ENCODE data around the gene ZBTB44. TPM values are rescaled to one million over a fixed set of nuclear protein-coding genes. Genes with fewer than 3 reads are reported as not detected.

Gene ZBTB44
- total RNA-seq, 1 experiment from 2014 or later: 27.5 TPM

DNA sequence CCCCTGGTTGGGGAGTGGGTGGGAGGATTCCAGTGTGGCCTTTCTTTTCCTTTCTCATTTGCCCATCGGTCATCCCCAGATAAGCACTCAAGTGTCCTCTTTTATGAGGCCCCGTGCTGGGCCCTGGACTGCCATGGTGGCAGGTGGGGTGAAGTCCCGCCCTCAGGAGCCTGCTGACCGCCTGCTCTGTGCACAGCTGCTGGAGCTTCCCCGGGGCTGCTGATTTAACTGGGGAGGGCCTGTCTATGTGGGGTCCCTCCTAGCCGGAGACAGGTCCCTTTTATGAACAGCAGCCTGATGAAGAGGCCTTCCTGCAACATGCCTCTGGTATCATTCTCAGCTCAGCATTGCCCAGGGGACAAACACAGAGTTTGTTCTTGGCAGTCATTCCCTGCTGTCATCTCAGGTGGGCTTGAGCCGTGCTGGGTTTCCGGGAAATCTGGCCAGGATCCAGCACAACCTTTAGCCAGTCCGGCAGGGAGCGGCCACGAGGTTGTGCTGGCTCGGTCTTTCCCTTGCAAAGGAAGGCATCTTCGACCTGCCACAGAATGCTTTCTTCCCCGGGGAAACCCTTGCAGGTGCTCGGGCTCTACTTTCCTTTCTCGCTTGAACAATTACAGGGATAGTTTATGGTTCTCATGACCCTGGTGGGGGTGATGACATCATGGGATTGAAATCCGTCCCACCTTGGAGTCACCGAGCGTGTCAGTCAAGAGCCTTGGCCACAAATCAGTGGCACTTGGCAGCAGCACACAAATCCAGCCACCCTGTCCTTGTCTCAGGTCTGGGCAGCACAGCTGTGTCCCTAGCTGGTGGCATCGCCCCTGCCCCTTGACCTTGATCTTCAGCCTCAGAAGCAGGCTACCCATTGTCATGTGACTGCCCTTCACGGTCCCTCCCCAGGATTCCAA is 135.1 kb downstream of the ZBTB44 start:
- ChIA-PET CTCF (no interaction called here), POLR2A (ENCODE audit: unreplicated experiment) (no interaction called here)
- H4K20me1 ChIP-seq (ENCODE audit: low read length): peaks cover 34% of the 10 kb centered on the region
- TF ChIP-seq EZH2 (IDR thresholded peaks at IDR 0.05; ENCODE audit: low read length, unreplicated experiment) (no peak), EZH2phosphoT487 (IDR thresholded peaks at IDR 0.05; ENCODE audit: borderline replicate concordance, low read length) (no peak)
- TF ChIP-seq, protein P1, sequence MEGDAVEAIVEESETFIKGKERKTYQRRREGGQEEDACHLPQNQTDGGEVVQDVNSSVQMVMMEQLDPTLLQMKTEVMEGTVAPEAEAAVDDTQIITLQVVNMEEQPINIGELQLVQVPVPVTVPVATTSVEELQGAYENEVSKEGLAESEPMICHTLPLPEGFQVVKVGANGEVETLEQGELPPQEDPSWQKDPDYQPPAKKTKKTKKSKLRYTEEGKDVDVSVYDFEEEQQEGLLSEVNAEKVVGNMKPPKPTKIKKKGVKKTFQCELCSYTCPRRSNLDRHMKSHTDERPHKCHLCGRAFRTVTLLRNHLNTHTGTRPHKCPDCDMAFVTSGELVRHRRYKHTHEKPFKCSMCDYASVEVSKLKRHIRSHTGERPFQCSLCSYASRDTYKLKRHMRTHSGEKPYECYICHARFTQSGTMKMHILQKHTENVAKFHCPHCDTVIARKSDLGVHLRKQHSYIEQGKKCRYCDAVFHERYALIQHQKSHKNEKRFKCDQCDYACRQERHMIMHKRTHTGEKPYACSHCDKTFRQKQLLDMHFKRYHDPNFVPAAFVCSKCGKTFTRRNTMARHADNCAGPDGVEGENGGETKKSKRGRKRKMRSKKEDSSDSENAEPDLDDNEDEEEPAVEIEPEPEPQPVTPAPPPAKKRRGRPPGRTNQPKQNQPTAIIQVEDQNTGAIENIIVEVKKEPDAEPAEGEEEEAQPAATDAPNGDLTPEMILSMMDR (conservative IDR thresholded peaks at IDR 0.05; ENCODE audit: low read depth, low read length): no peak
- no peak overlapping the region for H3K27ac ChIP-seq (ENCODE audit: low read length)
- DNase-seq (no peak), ATAC-seq (no peak)
- H3K4me2 ChIP-seq (ENCODE audit: low read length): no peak overlapping the region
- H3K9me3 ChIP-seq (ENCODE audit: low read length): no peaks in the 10 kb centered on the region
- no peaks in the 10 kb centered on the region for H3K9me2 ChIP-seq (replicated peaks; ENCODE audit: low read length)
- H3K36me3 ChIP-seq (ENCODE audit: low read depth, low read length): peaks cover 11% of the 10 kb centered on the region
- H2AFZ ChIP-seq (ENCODE audit: low read length): no peak overlapping the region
- H3K4me1 ChIP-seq (ENCODE audit: insufficient read depth, low read length): peaks cover 25% of the 10 kb centered on the region
- intact Hi-C loops (cut with micrococcal nuclease): no loop called here
- no peaks in the 10 kb centered on the region for H3K27me3 ChIP-seq (ENCODE audit: low read length)
- H3K9ac ChIP-seq (ENCODE audit: low read length): no peak overlapping the region
- H3F3A ChIP-seq (ENCODE audit: low read length, unreplicated experiment): no peaks in the 10 kb centered on the region
- H3K4me3 ChIP-seq (ENCODE audit: low read length): no peak overlapping the region
- H3K79me2 ChIP-seq (ENCODE audit: low read length): peaks cover 97% of the 10 kb centered on the region
- BruUV-seq (replicated peaks): no TSS peak

- Histone ChIP-seq H2AFZ (ENCODE audit: low read length) (no peak overlapping the region), H3K4me3 (ENCODE audit: low read length) (no peak overlapping the region), H3K36me3 (ENCODE audit: low read depth, low read length) (peaks cover 12% of the 10 kb centered on the region), H3K9ac (ENCODE audit: low read length) (no peak overlapping the region), H3K27ac (ENCODE audit: low read length) (no peak overlapping the region), H3K9me3 (ENCODE audit: low read length) (no peaks in the 10 kb centered on the region), H3K27me3 (ENCODE audit: low read length) (no peaks in the 10 kb centered on the region), H3K9me2 (replicated peaks; ENCODE audit: low read length) (no peaks in the 10 kb centered on the region), H3K4me1 (ENCODE audit: insufficient read depth, low read length) (peaks cover 25% of the 10 kb centered on the region), H4K20me1 (ENCODE audit: low read length) (peaks cover 34% of the 10 kb centered on the region), H3K79me2 (ENCODE audit: low read length) (peaks cover 97% of the 10 kb centered on the region), H3F3A (ENCODE audit: low read length, unreplicated experiment) (no peaks in the 10 kb centered on the region), H3K4me2 (ENCODE audit: low read length) (no peak overlapping the region)
- no TSS peak for BruUV-seq (replicated peaks)
- intact Hi-C loops (cut with micrococcal nuclease): no loop called here
- ChIA-PET CTCF (no interaction called here), POLR2A (ENCODE audit: unreplicated experiment) (no interaction called here)
- ATAC-seq (no peak), DNase-seq (no peak)
- TF ChIP-seq, protein P1 (conservative IDR thresholded peaks at IDR 0.05; ENCODE audit: low read depth, low read length): no peak
- TF ChIP-seq EZH2 (IDR thresholded peaks at IDR 0.05; ENCODE audit: low read length, unreplicated experiment) (no peak), EZH2phosphoT487 (IDR thresholded peaks at IDR 0.05; ENCODE audit: borderline replicate concordance, low read length) (no peak)
Observed at GRCh38 chr11:130178441-130179339, 136.0 kb downstream of the ZBTB44 start.

Measured in PC-3 (cell line).